ENCODE measurements around the gene PCNT.

Gene PCNT

GRCh38 chr21:46492851-46493250, 168.9 kb downstream of the PCNT start:
- DNase-seq, result no peak

GRCh38 chr21:46493828-46494227, 169.9 kb downstream of the PCNT start:
- DNase-seq, result no peak
